CD14-positive monocyte (primary cell): ENCODE measurements around the gene APCDD1. TPM values are rescaled to one million over a fixed set of nuclear protein-coding genes. Genes with fewer than 3 reads are reported as not detected.

ENCODE experiments used
- DNase-seq, 3 donors: peaks; one replicate each; pipeline ENCODE4 v3.0.0-alpha.2; 2011 to 2022
- H2AFZ ChIP-seq: 2 replicates; pipeline ENCODE4 v1.6.0; 2012; ENCODE audit warnings: mild to moderate bottlenecking, low read depth, low read length, inconsistent platforms; ENCODE audit not compliant: insufficient read depth, poor library complexity, severe bottlenecking
- H3K27ac ChIP-seq, 2 donors: 1 replicate in 1 of 2; 2 replicates in 1 of 2; pipeline ENCODE4 v1.5.1; 2012 to 2013; ENCODE audit warnings: low read length in 2 of 2, control low read depth in 1 of 2, inconsistent platforms in 1 of 2, low read depth in 1 of 2, mild to moderate bottlenecking in 1 of 2
- H3K27me3 ChIP-seq, 2 donors: one replicate each; pipeline versions ENCODE4 v1.6.0 to v1.6.1; 2011 to 2013; ENCODE audit warnings: low read length in 2 of 2; ENCODE audit not compliant: control insufficient read depth in 2 of 2, insufficient read depth in 2 of 2
- H3K36me3 ChIP-seq, 2 donors: replicated peaks in 1 of 2; 1 replicate in 1 of 2; 2 replicates in 1 of 2; pipeline versions ENCODE4 v1.5.1 to v1.6.1; 2012 to 2013; ENCODE audit warnings: low read length in 2 of 2, control low read depth in 1 of 2, inconsistent platforms in 1 of 2, mild to moderate bottlenecking in 1 of 2; ENCODE audit not compliant: insufficient read depth in 2 of 2, control insufficient read depth in 1 of 2
- H3K4me1 ChIP-seq, 2 donors: 1 replicate in 1 of 2; 2 replicates in 1 of 2; pipeline versions ENCODE4 v1.5.1 to v1.6.1; 2012 to 2013; ENCODE audit warnings: low read length in 2 of 2, control low read depth in 1 of 2, inconsistent platforms in 1 of 2, mild to moderate bottlenecking in 1 of 2, moderate library complexity in 1 of 2; ENCODE audit not compliant: insufficient read depth in 2 of 2, control insufficient read depth in 1 of 2
- H3K4me2 ChIP-seq: replicated peaks from 2 replicates; pipeline ENCODE3; 2012; ENCODE audit warnings: low read length, moderate library complexity, mild to moderate bottlenecking; ENCODE audit not compliant: poor library complexity, severe bottlenecking; ENCODE audit errors: extremely low read depth
- H3K4me3 ChIP-seq, 3 experiments: fragments of 200-600 bp in 1 of 3; sonication (generic) in 1 of 3; replicated peaks in 1 of 3; 1 replicate in 2 of 3; 2 replicates in 1 of 3; pipeline ENCODE4 v1.5.1; 2011 to 2013; ENCODE audit warnings: low read length in 3 of 3, mild to moderate bottlenecking in 3 of 3, control low read depth in 2 of 3, low read depth in 2 of 3, inconsistent platforms in 1 of 3, moderate library complexity in 1 of 3
- H3K79me2 ChIP-seq: 2 replicates; pipeline ENCODE4 v1.6.0; 2012; ENCODE audit warnings: mild to moderate bottlenecking, control low read depth, inconsistent platforms, low read length, moderate library complexity; ENCODE audit not compliant: insufficient read depth
- H3K9ac ChIP-seq: 2 replicates; pipeline ENCODE4 v1.6.0; 2017; ENCODE audit warnings: low read length, mild to moderate bottlenecking; ENCODE audit not compliant: insufficient read depth, poor library complexity, severe bottlenecking
- H3K9me3 ChIP-seq, 2 donors: replicated peaks in 1 of 2; 1 replicate in 1 of 2; 2 replicates in 1 of 2; pipeline versions ENCODE4 v1.5.1 to v1.6.1; 2012 to 2013; ENCODE audit warnings: low read length in 2 of 2, control low read depth in 1 of 2; ENCODE audit not compliant: control insufficient read depth in 1 of 2, insufficient read depth in 1 of 2
- H4K20me1 ChIP-seq: 2 replicates; pipeline ENCODE4 v1.6.0; 2012; ENCODE audit warnings: mild to moderate bottlenecking, low read length, control low read depth, moderate library complexity; ENCODE audit not compliant: insufficient read depth
- H3K27ac Mint-ChIP-seq, 7 donors: one replicate each; pipeline ENCODE4 v1.8.0; 2020; ENCODE audit warnings: mild to moderate bottlenecking in 7 of 7, mixed read lengths in 7 of 7, moderate library complexity in 6 of 7, inconsistent platforms in 2 of 7
- H3K27me3 Mint-ChIP-seq, 3 donors: one replicate each; pipeline ENCODE4 v1.8.0; 2021 to 2022; ENCODE audit warnings: low read depth in 3 of 3, mild to moderate bottlenecking in 3 of 3, mixed read lengths in 3 of 3, moderate library complexity in 3 of 3, inconsistent platforms in 1 of 3
- H3K36me3 Mint-ChIP-seq, 2 donors: one replicate each; pipeline ENCODE4 v1.8.0; 2020; ENCODE audit warnings: mixed read lengths in 2 of 2, inconsistent platforms in 1 of 2, mild to moderate bottlenecking in 1 of 2
- H3K4me1 Mint-ChIP-seq: one replicate; pipeline ENCODE4 v1.8.0; 2020; ENCODE audit warnings: mild to moderate bottlenecking, mixed read lengths
- H3K4me3 Mint-ChIP-seq, 2 donors: one replicate each; pipeline ENCODE4 v1.8.0; 2020; ENCODE audit warnings: mild to moderate bottlenecking in 2 of 2, mixed read lengths in 2 of 2, moderate library complexity in 1 of 2
- H3K9me3 Mint-ChIP-seq, 7 donors: one replicate each; pipeline ENCODE4 v1.8.0; 2020 to 2022; ENCODE audit warnings: mixed read lengths in 7 of 7, mild to moderate bottlenecking in 6 of 7, moderate library complexity in 6 of 7, inconsistent platforms in 2 of 7
- CTCF ChIP-seq: fragments of 200-600 bp; IDR thresholded peaks from one replicate; pipeline ENCODE4 v1.8.0; 2022; ENCODE audit warnings: antibody characterized with exemption, mild to moderate bottlenecking
- WGBS: methylation state at CpG from one replicate; pipeline ENCODE4 v1.1.5; 2013; ENCODE audit warnings: missing lambda C conversion rate; ENCODE audit not compliant: insufficient coverage; 5-methylcytosine and 5-hydroxymethylcytosine counted together
- intact Hi-C, 2 donors: fragments of 100-400 bp; cut with micrococcal nuclease; formaldehyde crosslinking; loops; one replicate each; pipeline versions ENCODE4 v1.15.0 to v1.15.1; 2023
- polyA plus RNA-seq, 3 donors: library from polyadenylated mRNA; depleted of rRNA in 1 of 3; unstranded in 2 of 3; stranded (reverse) in 1 of 3; fragments of 300-500 nt in 2 of 3; fragments of >200 nt in 1 of 3; fragmentation: Illumina TruSeq in 2 of 3; gene quantifications; 1 replicate in 2 of 3; 2 replicates in 1 of 3; pipeline ENCODE4 v1.2.3, GENCODE V29; 2012 to 2021

APCDD1 gene
- polyA plus RNA-seq, 3 donors: 1.2 to 4.8 (median 1.6) TPM

GRCh38 chr18:10530852-10531251 lies 76.4 kb downstream of the APCDD1 start:
- H3K9ac ChIP-seq: no peak overlapping the region
- H3K36me3 ChIP-seq: peaks cover 15 to 45% of the 10 kb centered on the region in 2 donors
- no CpG with 5 or more reads among the region's 3 CpGs for whole genome bisulfite sequencing
- peaks cover 56% of the 10 kb centered on the region for H4K20me1 ChIP-seq
- no peak overlapping the region for H3K4me3 ChIP-seq
- no peaks in the 10 kb centered on the region for H3K9me3 ChIP-seq
- H2AFZ ChIP-seq: no peak overlapping the region
- Mint-ChIP-seq H3K36me3 (peaks cover 21 to 27% of the 10 kb centered on the region in 2 donors), H3K27ac (no peak overlapping the region), H3K9me3 (no peaks in the 10 kb centered on the region), H3K4me3 (no peak overlapping the region), H3K4me1 (peaks cover 42% of the 10 kb centered on the region), H3K27me3 (no peaks in the 10 kb centered on the region)
- H3K79me2 ChIP-seq: peaks cover 80% of the 10 kb centered on the region
- intact Hi-C loops: no loop called here
- H3K4me1 ChIP-seq: peaks cover 28 to 40% of the 10 kb centered on the region in 2 donors
- H3K4me2 ChIP-seq: no peak overlapping the region
- no peak for DNase-seq
- no peak for TF ChIP-seq CTCF
- no peak overlapping the region for H3K27ac ChIP-seq
- no peaks in the 10 kb centered on the region for H3K27me3 ChIP-seq

GRCh38 chr18:10533111-10533510 lies 78.7 kb downstream of the APCDD1 start:
- peaks cover 70% of the 10 kb centered on the region for H3K79me2 ChIP-seq
- peaks cover 23 to 37% of the 10 kb centered on the region in 2 donors for H3K36me3 Mint-ChIP-seq

More at GRCh38 chr18:10533111-10533510, 78.7 kb downstream of the APCDD1 start:
- Histone ChIP-seq H3K27ac (no peak overlapping the region), H3K9ac (no peak overlapping the region), H3K27me3 (no peaks in the 10 kb centered on the region), H3K36me3 (peaks cover 20 to 62% of the 10 kb centered on the region in 2 donors), H2AFZ (no peak overlapping the region), H3K4me3 (no peak overlapping the region), H3K4me1 (peaks cover 16 to 22% of the 10 kb centered on the region in 2 donors), H3K9me3 (no peaks in the 10 kb centered on the region), H4K20me1 (peaks cover 45% of the 10 kb centered on the region), H3K4me2 (no peak overlapping the region)
- Mint-ChIP-seq H3K9me3 (no peaks in the 10 kb centered on the region), H3K27me3 (no peaks in the 10 kb centered on the region), H3K4me3 (no peak overlapping the region), H3K4me1 (peaks cover 25% of the 10 kb centered on the region), H3K27ac (no peak overlapping the region)
- TF ChIP-seq CTCF: no peak
- intact Hi-C loops: no loop called here
- no CpG with 5 or more reads among the region's 2 CpGs for WGBS
- DNase-seq: no peak
